Fibroblast of gingiva (primary cell): ENCODE measurements around the gene SPINT2.

Experiments used
- DNase-seq: peaks from one replicate; pipeline ENCODE4 v3.0.0-alpha.2; 2011; ENCODE audit warnings: low read depth

The SPINT2 gene

DNA sequence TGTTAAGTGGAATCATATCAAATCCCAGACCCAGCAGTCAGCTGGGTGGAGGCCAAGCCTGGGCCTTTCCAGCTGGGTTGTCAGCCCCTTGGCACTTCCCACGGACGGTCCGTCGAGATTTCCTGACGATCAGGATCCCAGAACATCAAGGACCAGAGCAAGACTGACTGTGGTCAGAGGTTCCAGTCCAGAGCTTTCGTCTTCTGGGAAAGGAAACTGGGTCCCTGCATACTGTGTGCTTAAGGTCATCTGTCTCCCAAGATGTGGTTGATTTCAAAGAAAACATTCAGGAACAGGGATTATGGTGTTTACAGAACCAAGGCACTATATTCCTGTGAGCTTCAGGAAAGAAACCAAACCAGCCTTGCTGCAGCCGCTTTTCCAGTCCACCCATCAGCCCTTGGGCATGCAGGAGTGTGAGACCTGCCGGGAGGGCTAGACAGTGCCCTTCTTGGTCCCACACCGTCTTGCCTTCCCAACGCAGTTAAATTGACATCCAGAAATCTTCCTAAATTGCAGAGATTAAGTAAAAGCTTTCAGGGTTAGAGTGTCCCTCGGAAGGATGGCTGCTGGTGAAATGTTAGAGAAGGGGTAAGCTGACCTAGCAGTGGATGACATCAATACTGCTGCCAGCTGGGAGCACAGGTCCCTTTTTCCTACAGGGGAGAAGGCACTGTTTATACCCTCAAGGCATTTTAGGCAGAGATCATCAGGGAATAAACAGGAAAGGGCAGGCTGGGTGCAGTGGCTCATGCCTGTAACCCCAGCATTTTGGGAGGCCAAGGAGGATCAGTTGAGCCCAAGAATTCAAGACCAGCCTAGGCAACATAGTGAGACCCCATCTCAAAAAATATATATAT is 34.7 kb downstream of the SPINT2 start:
- DNase-seq = no peak

DNA sequence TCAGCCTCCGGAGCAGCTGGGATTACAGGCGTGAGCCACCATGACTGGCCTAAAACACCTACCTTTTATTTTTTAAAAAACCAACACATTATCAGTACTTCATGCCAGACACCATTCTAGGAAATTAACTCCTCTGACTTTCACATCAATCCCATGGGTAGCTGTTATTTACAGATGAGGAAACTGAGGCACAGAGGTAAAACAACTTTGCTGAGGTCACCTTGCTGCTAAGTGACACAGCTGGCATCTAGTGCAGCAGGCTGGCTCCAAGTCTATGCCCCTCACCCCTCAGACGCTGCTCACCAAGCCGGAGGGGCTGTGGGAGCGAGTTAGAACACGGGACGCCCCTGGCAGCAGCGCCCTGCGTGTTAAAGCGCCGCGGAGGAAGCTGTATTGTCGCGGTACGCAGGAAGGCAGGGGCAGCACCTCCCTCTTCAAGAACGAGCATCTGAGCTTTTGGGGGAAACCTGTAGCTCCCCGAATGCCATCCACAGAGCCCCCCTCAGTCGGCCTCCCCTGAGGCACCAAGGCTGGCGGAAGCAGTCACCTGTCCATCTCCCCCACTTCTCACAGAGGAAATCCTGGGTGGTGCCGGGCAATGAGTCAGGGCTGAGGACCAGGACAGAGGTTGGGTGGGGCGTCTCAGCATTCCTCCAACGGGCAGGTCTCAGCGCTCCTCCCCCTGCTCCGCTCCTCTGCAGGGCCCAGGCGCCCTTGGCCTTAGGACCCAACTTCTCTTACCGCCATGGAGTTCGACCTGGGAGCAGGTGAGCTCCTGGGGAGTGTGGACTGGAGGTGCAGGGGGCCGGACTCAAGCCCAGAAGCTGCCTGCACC is 39.4 kb downstream of the SPINT2 start, which contains the start of gene C19orf33:
C19orf33 (plus strand) TSS at position 735 of the 835 bp plus-strand sequence; CDS start at position 746, 11 bp downstream.
- no peak for DNase-seq

DNA sequence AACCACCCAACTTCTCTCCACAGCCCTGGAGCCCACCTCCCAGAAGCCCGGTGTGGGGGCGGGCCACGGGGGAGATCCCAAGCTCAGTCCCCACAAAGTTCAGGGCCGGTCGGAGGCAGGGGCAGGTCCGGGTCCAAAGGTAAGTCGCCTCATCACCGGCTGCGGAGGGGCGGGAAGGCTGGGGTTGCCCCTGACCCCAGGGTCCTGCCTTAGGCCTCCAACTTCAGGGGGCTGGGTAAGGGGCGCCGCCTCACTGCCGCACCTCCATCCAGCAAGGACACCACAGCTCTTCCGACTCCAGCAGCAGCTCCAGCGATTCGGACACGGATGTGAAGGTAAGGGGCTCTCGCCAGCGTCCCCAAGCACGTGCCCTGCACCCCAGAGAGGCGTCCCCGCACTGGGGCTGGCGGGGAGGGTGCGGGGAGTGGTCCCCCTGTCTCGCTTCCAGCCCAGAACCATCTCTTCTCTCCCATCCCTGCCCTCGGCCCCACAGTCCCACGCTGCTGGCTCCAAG is 40.0 kb downstream of the SPINT2 start:
- DNase-seq = no peak

DNA sequence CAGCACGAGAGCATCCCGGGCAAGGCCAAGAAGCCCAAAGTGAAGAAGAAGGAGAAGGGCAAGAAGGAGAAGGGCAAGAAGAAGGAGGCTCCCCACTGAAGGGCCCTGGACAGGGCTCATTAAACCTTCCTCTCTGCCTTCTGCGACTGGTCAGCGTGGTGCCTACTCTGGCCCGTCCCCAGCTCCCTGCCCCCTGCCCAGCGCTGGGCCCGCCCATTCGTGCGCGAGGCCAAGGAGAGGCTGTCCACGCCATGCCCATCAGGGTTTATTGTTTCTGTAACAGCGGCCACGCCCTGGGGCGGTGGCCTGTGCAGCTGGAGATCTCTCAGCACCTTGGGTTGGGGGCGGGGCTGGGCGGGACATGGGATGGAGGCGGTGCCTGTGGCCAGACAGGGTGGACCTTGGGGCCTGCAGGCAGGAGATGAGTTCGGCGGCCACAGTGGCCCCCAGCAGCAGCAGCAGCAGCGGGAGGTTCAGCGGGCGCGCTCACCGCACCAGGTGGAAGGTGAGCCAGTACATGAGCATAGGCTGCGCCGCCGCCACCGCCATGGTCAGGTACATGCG is 40.6 kb downstream of the SPINT2 start:
- DNase-seq = no peak

DNA sequence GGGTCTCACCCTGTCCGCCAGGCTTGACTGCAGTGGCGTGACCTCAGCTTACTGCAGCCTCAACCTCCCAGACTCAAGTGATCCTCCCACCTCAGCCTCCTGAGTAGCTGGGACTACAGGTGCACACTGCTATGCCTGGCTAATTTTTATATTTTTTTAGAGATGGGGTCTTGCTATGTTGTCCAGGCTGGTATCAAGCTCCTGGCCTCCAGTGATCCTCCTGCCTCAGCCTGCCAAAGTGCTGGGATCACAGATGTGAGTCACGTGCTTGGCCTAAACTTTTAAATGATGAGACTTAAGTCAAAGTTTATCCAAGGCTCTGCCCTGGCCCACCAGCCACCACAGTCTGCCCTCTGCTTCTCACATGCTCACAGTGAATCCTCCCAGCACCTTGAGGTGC is 41.9 kb downstream of the SPINT2 start:
- DNase-seq = no peak

DNA sequence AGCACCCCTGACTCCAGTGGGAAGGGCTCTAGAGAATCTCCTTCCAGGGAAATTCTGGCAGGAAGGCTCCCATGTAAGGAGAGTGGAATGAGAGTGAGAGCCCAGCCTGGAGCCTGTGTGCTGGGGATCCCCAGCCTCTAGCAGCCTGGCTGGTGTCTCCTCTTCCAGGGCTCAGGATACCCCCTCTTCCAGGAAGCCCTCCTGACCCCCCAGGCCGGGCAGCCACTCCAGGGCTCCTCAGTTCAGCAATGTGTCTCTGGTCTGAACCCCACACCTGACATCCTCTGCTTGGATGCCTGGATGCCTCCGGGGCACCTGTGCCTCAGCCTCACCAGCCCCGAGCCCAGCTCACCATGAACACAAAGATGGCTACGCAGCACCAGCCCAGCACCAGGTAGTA is 42.7 kb downstream of the SPINT2 start:
- DNase-seq = no peak

DNA sequence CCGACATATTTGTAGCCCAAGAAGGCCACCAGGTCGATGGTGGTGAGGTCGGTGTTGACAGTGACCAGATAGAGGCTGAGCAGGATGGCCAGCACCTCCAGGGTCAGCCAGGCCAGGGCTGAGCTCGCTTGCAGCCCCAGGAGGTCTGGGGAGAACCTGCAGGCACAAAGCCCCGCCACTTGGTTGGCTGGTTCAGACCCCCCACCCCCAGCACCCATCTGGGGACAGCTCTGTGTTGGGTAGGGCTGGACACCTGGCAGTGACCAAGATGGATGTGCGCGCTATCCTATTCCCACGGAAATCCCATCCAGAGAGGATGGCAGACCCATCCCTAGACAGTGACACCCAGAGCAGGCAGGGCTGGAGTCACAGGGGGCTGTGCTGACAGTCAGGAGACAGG is 43.2 kb downstream of the SPINT2 start:
- DNase-seq = no peak

DNA sequence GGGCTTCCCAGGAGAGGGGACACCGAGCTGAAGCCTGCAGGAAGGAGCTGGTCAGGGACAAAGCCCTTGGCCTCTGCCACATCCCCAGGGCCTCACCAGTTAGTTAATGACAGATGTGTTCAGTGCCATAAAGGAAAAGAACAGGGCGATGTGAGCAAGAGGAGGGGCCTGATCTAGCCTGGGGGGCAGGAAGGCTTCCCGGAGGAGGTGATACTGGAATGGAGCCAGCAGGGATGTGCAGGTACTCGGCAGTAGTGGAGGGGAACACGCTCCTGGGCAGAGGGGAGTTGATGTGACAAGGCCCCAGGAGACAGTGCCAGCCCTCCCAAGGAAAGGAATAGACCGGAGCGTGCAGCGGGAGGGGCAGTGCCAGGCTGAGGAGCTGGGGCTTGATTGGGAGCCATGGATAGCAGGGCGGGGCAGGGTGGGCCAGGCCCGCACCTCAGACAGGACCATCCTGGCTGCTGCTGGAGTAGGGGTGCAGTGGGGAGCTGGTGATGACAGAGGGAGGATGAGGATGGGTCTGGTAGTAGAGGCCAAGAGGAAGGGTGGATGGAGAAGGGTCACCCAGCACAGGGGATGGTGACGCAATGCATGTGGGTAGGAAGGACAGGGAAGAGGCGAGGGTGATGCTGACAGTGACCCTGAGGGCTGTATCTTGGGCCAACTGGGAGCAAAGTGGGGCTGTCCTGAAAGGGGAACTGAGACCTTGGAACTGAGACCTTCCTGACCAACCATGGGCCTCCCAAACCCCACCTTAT is 43.8 kb downstream of the SPINT2 start:
- DNase-seq = no peak

DNA sequence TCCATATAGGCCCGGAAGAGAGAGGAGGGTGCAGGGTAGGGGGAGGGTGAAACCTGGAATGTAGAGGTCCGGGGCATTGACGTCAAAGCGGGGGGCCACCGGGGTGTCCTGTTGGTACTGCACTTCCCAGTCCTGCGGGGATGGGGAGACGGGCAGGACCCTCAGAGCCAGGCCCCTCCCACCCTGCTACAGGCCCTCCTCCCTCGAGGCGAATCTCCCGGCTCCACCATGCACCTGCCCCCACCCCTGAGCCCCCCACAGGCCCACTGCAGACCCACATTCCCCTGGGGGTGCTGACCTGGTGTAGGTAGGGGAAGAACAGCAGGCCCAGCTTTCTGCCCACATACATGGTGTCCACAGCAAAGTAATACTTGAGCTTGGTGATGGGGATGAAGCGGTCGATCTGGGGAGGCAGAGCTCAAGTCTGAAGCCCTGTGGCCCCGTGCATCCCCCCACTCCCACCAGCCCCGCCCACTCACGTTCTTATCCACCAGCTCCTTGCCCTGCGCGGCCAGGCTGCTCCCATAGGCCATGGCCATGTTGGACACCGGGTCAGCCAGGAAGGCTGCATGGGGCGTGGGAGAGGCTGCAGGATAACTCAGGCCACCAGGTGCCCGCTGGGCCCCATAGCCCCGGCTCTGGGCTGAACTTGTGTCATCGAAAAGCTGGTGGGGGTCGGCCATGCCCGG is 44.7 kb downstream of the SPINT2 start:
- no peak for DNase-seq

DNA sequence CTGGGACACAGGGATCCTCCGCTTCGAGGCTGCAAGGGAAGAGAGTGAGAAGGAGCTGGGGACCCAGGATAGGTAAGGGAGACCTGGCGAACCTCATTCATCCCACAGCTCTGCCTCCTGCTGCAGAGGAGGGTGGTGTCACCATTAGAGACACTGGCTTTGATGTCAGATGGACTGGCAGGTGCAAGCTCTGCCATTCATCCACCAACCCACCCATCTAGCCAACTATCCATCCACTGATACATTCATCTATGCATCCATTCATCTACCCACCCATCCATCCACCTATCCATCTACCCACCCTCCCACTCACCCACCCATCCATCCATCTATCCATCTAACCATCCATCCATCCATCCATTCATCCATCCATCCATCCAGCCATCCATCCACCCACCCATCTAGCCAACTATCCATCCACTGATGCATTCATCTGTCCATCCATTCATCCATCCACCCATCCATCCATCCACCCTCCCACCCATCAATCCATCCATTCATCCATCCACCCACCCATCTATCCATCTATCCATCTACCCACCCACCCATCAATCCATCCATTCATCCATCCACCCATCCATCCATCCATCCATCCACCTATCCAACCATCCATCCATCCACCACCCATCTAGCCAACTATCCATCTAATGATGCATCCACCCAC is 45.4 kb downstream of the SPINT2 start:
- no peak for DNase-seq

DNA sequence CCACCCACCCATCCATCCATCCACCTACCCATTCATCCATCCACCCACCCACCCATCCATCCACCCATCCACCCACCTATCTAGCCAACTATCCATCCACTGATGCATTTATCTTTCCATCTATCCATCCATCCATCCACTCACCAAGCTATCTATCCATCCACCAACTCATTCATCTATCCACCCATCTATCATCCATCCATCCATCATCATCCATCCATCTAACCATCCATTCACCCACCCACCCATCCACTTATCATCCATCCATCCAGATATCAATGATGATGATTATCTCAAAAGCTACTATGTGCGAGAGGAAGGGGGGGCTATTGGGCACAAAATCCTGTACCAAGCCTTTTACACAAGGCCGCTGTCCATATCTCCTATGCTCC is 45.9 kb downstream of the SPINT2 start:
- DNase-seq = no peak

DNA sequence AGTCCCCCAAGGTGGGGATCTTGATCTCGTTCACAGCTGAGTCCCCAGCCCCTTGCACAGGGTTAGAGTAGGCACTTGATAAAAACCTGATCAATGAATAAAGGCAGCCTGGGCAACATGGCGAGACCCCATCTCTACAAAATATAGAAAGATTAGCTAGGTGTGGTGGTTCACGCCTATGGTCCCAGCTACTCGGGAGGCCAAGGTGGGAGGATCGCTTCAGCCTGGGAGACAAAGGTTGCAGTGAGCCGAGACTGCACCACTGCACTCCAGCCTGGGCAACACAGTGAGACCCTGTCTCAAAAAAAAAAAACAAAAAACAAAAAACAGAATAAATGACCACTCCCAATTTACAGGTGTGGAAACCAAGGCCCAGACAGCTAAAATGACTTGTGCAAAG is 46.6 kb downstream of the SPINT2 start:
- DNase-seq = no peak

DNA sequence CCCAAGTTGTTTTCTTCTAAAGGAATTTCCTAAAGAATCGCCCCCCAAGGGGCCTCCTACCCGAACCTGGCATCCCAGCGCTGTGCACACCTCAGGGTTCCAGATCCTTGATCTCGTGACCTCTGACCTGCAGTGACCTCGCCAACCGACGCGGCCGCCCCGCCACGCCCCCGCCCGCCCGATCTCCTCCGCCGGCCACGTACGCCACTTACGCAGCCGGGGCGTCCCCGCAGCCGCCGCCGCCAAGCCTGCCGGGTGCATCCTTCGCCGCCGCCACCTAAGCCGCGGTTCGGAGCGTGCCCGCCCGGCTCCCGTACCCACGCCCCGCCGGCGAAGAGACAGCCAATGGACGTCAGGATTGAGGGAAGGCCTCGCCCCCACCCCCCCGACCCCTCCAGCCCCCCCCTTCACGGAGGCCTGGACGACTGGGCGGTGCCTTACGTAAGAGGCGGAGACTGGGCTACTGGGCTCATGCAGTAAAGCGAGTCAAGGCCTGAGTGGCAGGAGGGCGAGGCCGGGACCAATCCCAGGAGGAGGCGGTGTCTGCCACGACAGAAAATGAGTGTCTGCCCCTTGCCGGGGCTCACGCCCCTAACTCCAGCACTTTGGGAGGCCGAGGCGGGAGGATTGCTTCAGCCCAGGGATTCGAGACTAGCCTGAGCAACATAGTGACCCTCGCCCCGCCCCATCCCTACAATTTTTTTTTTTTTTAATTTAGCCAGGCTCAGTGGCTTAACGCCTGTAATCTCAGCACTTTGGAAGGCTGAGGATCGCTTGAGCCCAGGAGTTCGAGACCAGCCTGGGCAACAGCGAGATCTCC is 51.5 kb downstream of the SPINT2 start, which contains the start of gene YIF1B:
YIF1B (minus strand) TSS at position 291 of the 820 bp plus-strand sequence; CDS start at position 261, 30 bp downstream.
- DNase-seq = peak; percentile 98

DNA sequence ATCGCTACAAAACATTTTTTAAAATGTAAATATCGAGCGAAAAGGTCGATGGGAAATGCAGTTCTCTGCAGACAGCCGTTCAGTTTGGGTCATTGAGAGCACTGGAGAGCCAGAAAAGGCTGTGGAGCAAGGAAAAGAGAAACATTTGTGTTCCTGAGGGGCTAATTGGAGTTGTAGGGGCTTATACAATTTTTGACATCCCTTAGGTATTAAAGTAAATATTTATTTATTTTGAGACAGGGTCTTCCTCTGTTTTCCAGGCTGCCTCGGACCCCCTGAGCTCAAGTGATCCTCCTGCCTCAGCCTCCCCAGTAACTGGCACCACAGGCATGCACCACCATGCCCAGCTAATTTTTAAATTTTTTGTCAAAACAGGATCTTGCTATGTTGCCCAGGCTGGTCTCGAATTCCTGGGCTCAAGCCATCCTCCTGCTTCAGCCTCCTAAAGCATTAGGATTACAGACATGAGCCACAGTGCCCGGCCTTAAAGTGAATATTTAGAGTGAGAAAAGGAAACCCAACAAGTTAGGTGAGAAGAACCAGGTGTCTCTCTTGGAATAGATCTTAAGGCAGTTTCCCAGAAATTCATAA is 52.2 kb downstream of the SPINT2 start:
- no peak for DNase-seq

DNA sequence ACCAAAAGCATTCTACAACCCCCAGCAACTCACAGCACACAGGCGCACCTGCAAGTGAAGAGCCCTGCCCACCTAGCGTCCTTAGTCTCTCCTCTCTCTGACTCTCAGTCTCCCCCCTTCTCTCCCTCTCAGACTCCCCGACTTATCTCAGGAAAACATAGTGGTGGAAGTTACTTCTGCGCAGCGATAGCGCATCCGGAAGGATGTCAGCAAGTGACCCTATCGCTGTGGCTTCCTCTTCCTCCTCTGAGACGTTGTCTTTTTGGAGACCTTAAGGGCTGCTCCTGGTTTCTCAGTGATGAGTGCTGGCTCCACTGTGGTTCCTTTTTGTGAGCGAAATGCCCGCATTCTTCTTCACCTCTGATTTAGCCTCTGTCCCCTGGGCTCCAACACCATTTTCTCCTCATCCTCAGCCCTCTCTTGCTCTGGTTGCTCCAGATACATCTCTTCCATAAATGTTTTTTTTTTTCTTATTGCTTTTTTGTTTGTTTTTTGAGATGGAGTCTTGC is 52.8 kb downstream of the SPINT2 start:
- no peak for DNase-seq

DNA sequence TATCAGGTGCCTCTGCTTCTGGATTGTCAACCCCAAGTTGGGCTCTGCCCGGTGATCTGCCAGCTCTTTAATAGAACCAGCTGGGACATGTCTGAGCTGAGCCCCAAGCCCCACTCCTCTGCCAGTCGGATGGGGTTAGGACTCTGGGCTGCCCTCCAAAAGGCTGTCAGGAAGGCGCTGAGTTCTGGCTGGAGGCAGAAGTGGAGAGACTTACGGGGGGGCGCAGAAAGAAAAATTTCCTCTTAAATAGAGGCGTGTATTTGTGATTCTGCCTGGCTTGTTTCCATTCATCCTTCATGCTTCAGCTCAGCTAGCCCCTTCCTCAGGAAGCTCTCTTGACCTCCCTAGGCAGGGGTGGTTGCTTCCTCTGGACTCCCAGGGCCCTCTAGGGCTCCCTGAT is 54.3 kb downstream of the SPINT2 start:
- DNase-seq = no peak

DNA sequence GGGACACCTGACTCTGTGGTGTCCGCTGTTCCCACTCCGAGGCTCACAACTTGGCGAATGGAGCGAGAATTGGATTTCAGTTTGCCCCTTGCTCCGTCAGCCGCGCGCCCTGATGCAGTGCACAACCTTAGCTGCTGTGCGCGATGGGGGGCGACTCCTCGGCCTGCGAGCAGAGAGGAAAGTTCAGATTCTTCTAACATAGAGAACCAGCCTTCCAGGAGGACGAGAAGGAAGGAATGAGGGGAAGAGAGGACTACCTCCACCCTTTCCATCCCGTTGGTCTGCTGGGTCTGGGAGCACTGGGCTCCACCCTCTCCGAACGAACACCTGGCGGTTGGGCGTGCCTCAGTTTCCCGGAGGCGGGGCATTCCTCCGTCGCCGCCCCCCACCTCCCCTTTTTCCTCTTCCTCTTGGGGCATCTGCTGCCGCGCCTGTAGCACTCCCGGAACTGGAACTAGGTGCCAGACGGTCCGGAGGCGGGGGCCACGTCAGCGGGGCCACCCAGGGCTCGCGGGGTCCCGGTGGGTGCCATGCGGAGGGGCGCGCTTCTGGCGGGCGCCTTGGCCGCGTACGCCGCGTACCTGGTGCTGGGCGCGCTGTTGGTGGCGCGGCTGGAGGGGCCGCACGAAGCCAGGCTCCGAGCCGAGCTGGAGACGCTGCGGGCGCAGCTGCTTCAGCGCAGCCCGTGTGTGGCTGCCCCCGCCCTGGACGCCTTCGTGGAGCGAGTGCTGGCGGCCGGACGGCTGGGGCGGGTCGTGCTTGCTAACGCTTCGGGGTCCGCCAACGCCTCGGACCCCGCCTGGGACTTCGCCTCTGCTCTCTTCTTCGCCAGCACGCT is 55.3 kb downstream of the SPINT2 start, which contains the start of gene KCNK6:
KCNK6 (plus strand) TSS at position 425 of the 838 bp plus-strand sequence; CDS start at position 531, 106 bp downstream.
- DNase-seq = no peak

DNA sequence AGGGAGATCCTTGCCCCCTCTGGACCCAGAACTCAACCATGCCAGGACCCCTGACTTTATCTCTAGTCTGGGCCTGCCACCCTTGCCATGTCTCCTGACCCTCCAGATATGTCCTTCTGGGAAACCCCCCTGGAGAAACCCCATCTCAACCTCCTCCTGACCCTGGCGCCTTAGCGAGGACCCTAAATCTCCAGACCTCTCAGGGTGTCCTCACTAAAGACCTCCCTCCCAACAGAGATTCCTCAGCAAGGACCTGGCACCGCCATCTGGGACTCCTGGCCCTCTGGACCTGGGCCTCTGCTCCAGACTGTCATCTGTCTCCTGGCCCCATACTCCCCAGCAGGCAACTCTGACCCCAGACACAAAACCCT is 56.6 kb downstream of the SPINT2 start:
- no peak for DNase-seq
